Measurements from ENCODE around the gene THADA.

Gene THADA

GRCh38 chr2:43419876-43420275 lies 176.0 kb downstream of the THADA start:
- in situ Hi-C loops (cut with HindIII; ENCODE audit: low sequenced_read_pairs) = no loop called here
- TF ChIP-seq CTCF (IDR thresholded peaks at IDR 0.05; ENCODE audit: low read depth, low read length) = no peak
- no peak for DNase-seq (ENCODE audit: low read depth, low spot score)

GRCh38 chr2:43419243-43419642 lies 176.6 kb downstream of the THADA start:
- no peak for TF ChIP-seq CTCF (IDR thresholded peaks at IDR 0.05; ENCODE audit: low read depth, low read length)
- in situ Hi-C loops (cut with HindIII; ENCODE audit: low sequenced_read_pairs) = no loop called here
- no peak overlapping the region for H3K4me3 ChIP-seq (ENCODE audit: low read depth, low read length)
- no peak for DNase-seq (ENCODE audit: low read depth, low spot score)

More at GRCh38 chr2:43419876-43420275, 176.0 kb downstream of the THADA start:
- no peak overlapping the region for H3K4me3 ChIP-seq (ENCODE audit: low read depth, low read length)

GRCh38 chr2:43418680-43419079 lies 177.2 kb downstream of the THADA start:
- in situ Hi-C loops (cut with HindIII; ENCODE audit: low sequenced_read_pairs) = no loop called here
- no peak overlapping the region for H3K4me3 ChIP-seq (ENCODE audit: low read depth, low read length)
- no peak for DNase-seq (ENCODE audit: low read depth, low spot score)
- no peak for TF ChIP-seq CTCF (IDR thresholded peaks at IDR 0.05; ENCODE audit: low read depth, low read length)

GRCh38 chr2:43417300-43417699 lies 178.5 kb downstream of the THADA start:
- no peak for DNase-seq (ENCODE audit: low read depth, low spot score)
- no peak overlapping the region for H3K4me3 ChIP-seq (ENCODE audit: low read depth, low read length)
- in situ Hi-C loops (cut with HindIII; ENCODE audit: low sequenced_read_pairs) = no loop called here
- no peak for TF ChIP-seq CTCF (IDR thresholded peaks at IDR 0.05; ENCODE audit: low read depth, low read length)

- no peak for TF ChIP-seq CTCF (IDR thresholded peaks at IDR 0.05; ENCODE audit: low read depth, low read length)
- no peak for DNase-seq (ENCODE audit: low read depth, low spot score)
- in situ Hi-C loops (cut with HindIII; ENCODE audit: low sequenced_read_pairs) = no loop called here
- no peak overlapping the region for H3K4me3 ChIP-seq (ENCODE audit: low read depth, low read length)
Observed at GRCh38 chr2:43415592-43415991, 180.2 kb downstream of the THADA start.

- in situ Hi-C loops (cut with HindIII; ENCODE audit: low sequenced_read_pairs) = no loop called here
- no peak for TF ChIP-seq CTCF (IDR thresholded peaks at IDR 0.05; ENCODE audit: low read depth, low read length)
- H3K4me3 ChIP-seq (ENCODE audit: low read depth, low read length) = no peak overlapping the region
- no peak for DNase-seq (ENCODE audit: low read depth, low spot score)
Observed at GRCh38 chr2:43414586-43415135, 181.2 kb downstream of the THADA start.

GRCh38 chr2:43414033-43414432 lies 181.8 kb downstream of the THADA start:
- no peak for TF ChIP-seq CTCF (IDR thresholded peaks at IDR 0.05; ENCODE audit: low read depth, low read length)
- no peak for DNase-seq (ENCODE audit: low read depth, low spot score)
- in situ Hi-C loops (cut with HindIII; ENCODE audit: low sequenced_read_pairs) = no loop called here
- no peak overlapping the region for H3K4me3 ChIP-seq (ENCODE audit: low read depth, low read length)
